ENCODE measurements around the gene HCFC1R1. TPM values are rescaled to one million over a fixed set of nuclear protein-coding genes. Genes with fewer than 3 reads are reported as not detected.
A peak's percentile ranks its signal among the peaks of the same experiment; 100 is the strongest.

Gene HCFC1R1
- total and polyA plus RNA-seq, 2 donors (not counting 1 experiment from before 2014, with no cell fraction given), result 17.9 to 24.8 TPM

DNA sequence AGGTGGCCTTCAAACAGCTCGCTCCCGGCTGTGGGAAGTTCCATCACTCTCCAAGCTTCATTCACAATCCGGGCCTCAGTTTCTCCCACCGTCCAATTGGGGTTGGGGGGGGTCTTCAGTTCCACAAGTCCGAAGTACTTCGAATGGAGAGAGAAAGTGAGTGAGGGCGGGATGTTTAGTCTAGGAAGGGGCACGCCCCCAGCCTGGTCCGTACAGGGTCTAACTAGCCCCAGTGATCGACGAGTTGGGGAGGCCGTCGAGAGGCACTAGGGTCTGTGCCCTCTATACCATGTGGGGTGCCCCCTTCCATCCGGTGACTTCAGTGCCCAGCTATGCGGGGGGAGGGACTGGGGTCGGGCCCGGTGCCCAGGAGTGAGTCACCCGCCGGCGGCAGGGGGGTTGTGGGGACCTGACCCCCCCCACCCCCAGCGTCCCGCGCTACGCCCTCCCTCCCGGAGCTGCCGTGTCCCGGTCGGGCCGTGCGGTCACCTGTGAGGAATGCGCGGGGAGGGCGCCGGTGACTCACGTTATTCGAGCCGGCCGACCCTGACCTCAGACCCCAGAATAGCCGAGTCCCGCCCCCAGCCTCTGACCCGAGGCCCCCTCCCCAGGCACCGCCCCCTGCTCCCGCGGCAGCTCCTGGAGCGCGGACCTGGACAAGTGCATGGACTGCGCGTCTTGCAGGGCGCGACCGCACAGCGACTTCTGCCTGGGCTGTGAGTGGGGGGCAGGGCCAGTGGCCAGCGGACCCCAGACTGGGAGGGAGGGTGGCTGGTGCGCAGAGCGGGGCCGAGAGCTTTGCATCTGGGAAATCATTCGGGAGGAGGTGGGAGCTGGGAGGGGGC is 2.9 kb downstream of the HCFC1R1 start:
- Histone ChIP-seq H3K36me3 (replicated peaks in 1 of 2; ENCODE audit: control extremely low read depth in 1 of 2, control insufficient read depth in 1 of 2, extremely low read depth in 1 of 2, insufficient read depth in 2 of 2, low read length in 1 of 2) (peaks cover 0 to 3% of the 10 kb centered on the region in 2 experiments), H3K9ac (ENCODE audit: low read length) (peak overlapping the region; percentile 70), H3K4me2 (replicated peaks; ENCODE audit: low read depth, low read length, poor library complexity, severe bottlenecking) (peak overlapping the region; percentile 82), H3K4me3 (ENCODE audit: control extremely low read depth in 1 of 5, extremely low read depth in 1 of 5, insufficient read depth in 1 of 5, low read depth in 2 of 5, low read length in 4 of 5) (peak overlapping the region; percentile 48 to 68 (median 59)), H3K4me1 (ENCODE audit: control insufficient read depth in 2 of 2, insufficient read depth in 2 of 2, low read length in 2 of 2) (peaks cover 37 to 54% of the 10 kb centered on the region in 2 donors), H3K9me3 (ENCODE audit: control extremely low read depth in 1 of 3, control insufficient read depth in 2 of 3, insufficient read depth in 1 of 3, low read length in 2 of 3) (peaks cover 0 to 4% (median 0%) of the 10 kb centered on the region in 3 donors), H3K79me2 (ENCODE audit: control insufficient read depth, insufficient read depth, low read length) (peaks cover 8% of the 10 kb centered on the region), H4K20me1 (ENCODE audit: control insufficient read depth, insufficient read depth, low read length, poor library complexity, severe bottlenecking) (peaks cover 11% of the 10 kb centered on the region), H3K27ac (ENCODE audit: low read length in 2 of 2) (no peak overlapping the region), H2AFZ (ENCODE audit: insufficient read depth, low read depth, low read length, poor library complexity, severe bottlenecking) (peak overlapping the region; percentile 58), H3K27me3 (replicated peaks in 1 of 4; ENCODE audit: control extremely low read depth in 1 of 4, control insufficient read depth in 3 of 4, insufficient read depth in 4 of 4, low read length in 3 of 4) (peaks cover 0 to 19% (median 8%) of the 10 kb centered on the region in 4 experiments)
- 2% methylated on average over 50 of the region's 57 CpGs for WGBS (ENCODE audit: insufficient coverage)
- H3K9me3 Mint-ChIP-seq (ENCODE audit: insufficient read depth), result no peaks in the 10 kb centered on the region
- POLR2A ChIA-PET, result interaction anchor here (0.6 to 1.4 kb wide), 4 partner anchors 15 to 138 kb away, joined by 4 to 5 read pairs (median 4); no protein-coding TSS in a partner anchor
- H3K4me1 Mint-ChIP-seq, result peaks cover 44% of the 10 kb centered on the region
- peak overlapping the region; percentile 90 for H3K4me3 Mint-ChIP-seq
- peak overlapping the region; percentile 88 for H3K27ac Mint-ChIP-seq
- DNase-seq (no peak), ATAC-seq (ENCODE audit: low read depth) (no peak)
- intact Hi-C loops (cut with micrococcal nuclease), result loop anchor here (1.0 to 10.0 kb wide), 9 partner anchors 7 to 1716 kb away; partner anchors contain the start of genes PAQR4, SRRM2, UBE2I and ZNF174
- peaks cover 9% of the 10 kb centered on the region for H3K27me3 Mint-ChIP-seq
- CTCF ChIA-PET, result interaction anchor here (1.5 to 6.9 kb wide), 5 partner anchors 8 to 109 kb away, joined by 5 to 61 read pairs (median 18); no protein-coding TSS in a partner anchor
- TF ChIP-seq EZH2 (IDR thresholded peaks at IDR 0.05; ENCODE audit: borderline replicate concordance, insufficient read depth, low read depth, low read length, poor library complexity, severe bottlenecking), result no peak
- no peak for TF ChIP-seq CTCF (IDR thresholded peaks at IDR 0.05)
